NCI-H510A treated with DMSO at 0.1 percent for 48 hours (cell line): ENCODE results near the gene SCYGR4.

Source experiments
- DNase-seq: peaks from one replicate; lab custom pipeline; 2025; lab: John Stamatoyannopoulos, UW

The SCYGR4 gene

GRCh38 chr2:227666631-227667170 is 49.4 kb downstream of the SCYGR4 start, which contains the start of gene SCYGR5:
Gene SCYGR5 (plus strand): TSS chr2:227666804. CDS start chr2:227666804, 0 bp downstream.
- peak; percentile 56 for DNase-seq
